ENCODE measurements around the gene CRYBG2.

CRYBG2 gene

GRCh38 chr1:26279456-26280332 lies 74.2 kb downstream of the CRYBG2 start, which contains the start of gene SH3BGRL3:
Gene SH3BGRL3, plus strand, starts transcription at chr1:26280086. Its CDS starts 70 bp downstream, at chr1:26280156.
- peak; percentile 70 to 71 for DNase-seq

GRCh38 chr1:26278724-26279455 lies 75.0 kb downstream of the CRYBG2 start:
- peak; percentile 36 to 57 for DNase-seq

GRCh38 chr1:26278303-26278702 lies 75.6 kb downstream of the CRYBG2 start:
- no peak for DNase-seq

GRCh38 chr1:26277719-26278118 lies 76.2 kb downstream of the CRYBG2 start:
- no peak for DNase-seq

- no peak for DNase-seq
Observed at GRCh38 chr1:26277261-26277661, 76.7 kb downstream of the CRYBG2 start.

- DNase-seq, result no peak
Observed at GRCh38 chr1:26276432-26276838, 77.5 kb downstream of the CRYBG2 start.

- DNase-seq, result peak; percentile 39 to 97
Observed at GRCh38 chr1:26275580-26276431, 78.1 kb downstream of the CRYBG2 start.

GRCh38 chr1:26274801-26275425 lies 79.0 kb downstream of the CRYBG2 start:
- DNase-seq, result peak; percentile 32 to 72

Data from bone marrow (tissue), 2 donors.